ENCODE measurements around the gene DGCR2.

- TF ChIP-seq, protein P1, sequence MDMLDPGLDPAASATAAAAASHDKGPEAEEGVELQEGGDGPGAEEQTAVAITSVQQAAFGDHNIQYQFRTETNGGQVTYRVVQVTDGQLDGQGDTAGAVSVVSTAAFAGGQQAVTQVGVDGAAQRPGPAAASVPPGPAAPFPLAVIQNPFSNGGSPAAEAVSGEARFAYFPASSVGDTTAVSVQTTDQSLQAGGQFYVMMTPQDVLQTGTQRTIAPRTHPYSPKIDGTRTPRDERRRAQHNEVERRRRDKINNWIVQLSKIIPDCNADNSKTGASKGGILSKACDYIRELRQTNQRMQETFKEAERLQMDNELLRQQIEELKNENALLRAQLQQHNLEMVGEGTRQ (IDR thresholded peaks at IDR 0.05; ENCODE audit: low read length) = no peak
- TF ChIP-seq, protein P2, sequence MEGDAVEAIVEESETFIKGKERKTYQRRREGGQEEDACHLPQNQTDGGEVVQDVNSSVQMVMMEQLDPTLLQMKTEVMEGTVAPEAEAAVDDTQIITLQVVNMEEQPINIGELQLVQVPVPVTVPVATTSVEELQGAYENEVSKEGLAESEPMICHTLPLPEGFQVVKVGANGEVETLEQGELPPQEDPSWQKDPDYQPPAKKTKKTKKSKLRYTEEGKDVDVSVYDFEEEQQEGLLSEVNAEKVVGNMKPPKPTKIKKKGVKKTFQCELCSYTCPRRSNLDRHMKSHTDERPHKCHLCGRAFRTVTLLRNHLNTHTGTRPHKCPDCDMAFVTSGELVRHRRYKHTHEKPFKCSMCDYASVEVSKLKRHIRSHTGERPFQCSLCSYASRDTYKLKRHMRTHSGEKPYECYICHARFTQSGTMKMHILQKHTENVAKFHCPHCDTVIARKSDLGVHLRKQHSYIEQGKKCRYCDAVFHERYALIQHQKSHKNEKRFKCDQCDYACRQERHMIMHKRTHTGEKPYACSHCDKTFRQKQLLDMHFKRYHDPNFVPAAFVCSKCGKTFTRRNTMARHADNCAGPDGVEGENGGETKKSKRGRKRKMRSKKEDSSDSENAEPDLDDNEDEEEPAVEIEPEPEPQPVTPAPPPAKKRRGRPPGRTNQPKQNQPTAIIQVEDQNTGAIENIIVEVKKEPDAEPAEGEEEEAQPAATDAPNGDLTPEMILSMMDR (IDR thresholded peaks at IDR 0.05; ENCODE audit: control extremely low read depth in 1 of 3, insufficient read depth in 1 of 3, low read depth in 1 of 3, low read length in 3 of 3) = peak; percentile 68 to 73 (median 69)
- TF ChIP-seq RAD21 (IDR thresholded peaks at IDR 0.05 in 1 of 2, conservative IDR thresholded peaks at IDR 0.05 in 1 of 2; ENCODE audit: low read depth in 2 of 2, low read length in 2 of 2) = peak; percentile 66 to 68
Observed at GRCh38 chr22:18987765-18988164, 134.4 kb downstream of the DGCR2 start.

Data from H1 (cell line).